ENCODE data around the gene SORL1. TPM values are rescaled to one million over a fixed set of nuclear protein-coding genes. Genes with fewer than 3 reads are reported as not detected.

SORL1 gene
- total RNA-seq, 1 experiment from 2014 or later = 68.3 TPM

- H3K9me3 ChIP-seq (ENCODE audit: control insufficient read depth, low read depth, low read length) = no peaks in the 10 kb centered on the region
- no peak overlapping the region for H3K14ac ChIP-seq (ENCODE audit: insufficient read depth, low read length)
- H3K23me2 ChIP-seq (ENCODE audit: insufficient read length, low read depth, low read length, poor library complexity, severe bottlenecking) = no peaks in the 10 kb centered on the region
- H3K56ac ChIP-seq (ENCODE audit: insufficient read length, low read depth, low read length) = no peak overlapping the region
- H3K4me1 Mint-ChIP-seq = no peaks in the 10 kb centered on the region; a peak in 1 of 4 replicates
- no peak for DNase-seq
- H4K91ac ChIP-seq (ENCODE audit: insufficient read length, low read depth, low read length) = no peak overlapping the region
- peak overlapping the region in 2 of 3 experiments; percentile 70 to 81; a peak in 1 of 7 replicates for H3K27ac Mint-ChIP-seq
- no peak overlapping the region for H4K5ac ChIP-seq (ENCODE audit: insufficient read length, low read depth, low read length)
- no peak overlapping the region for H3K27ac ChIP-seq (ENCODE audit: insufficient read length, low read depth, low read length)
- no peak overlapping the region for H2AK5ac ChIP-seq (ENCODE audit: insufficient read length, low read length)
- no peak overlapping the region for H2BK12ac ChIP-seq (ENCODE audit: insufficient read length, low read depth, low read length)
- no peak overlapping the region for H3T11ph ChIP-seq (ENCODE audit: low read length)
- H2BK120ac ChIP-seq (ENCODE audit: low read depth, low read length, poor library complexity, severe bottlenecking) = no peak overlapping the region
- no peak overlapping the region for H3K4me2 ChIP-seq (ENCODE audit: insufficient read depth, insufficient read length, low read length)
- H3K79me1 ChIP-seq (ENCODE audit: insufficient read depth, low read depth, low read length, poor library complexity, severe bottlenecking) = no peaks in the 10 kb centered on the region
- no peak overlapping the region for H2BK15ac ChIP-seq (ENCODE audit: low read depth, low read length)
- H3K36me3 Mint-ChIP-seq (ENCODE audit: insufficient read depth in 1 of 3, low read depth in 3 of 3) = peaks cover 40 to 65% (median 61%) of the 10 kb centered on the region in 3 experiments
- H3K27me3 ChIP-seq (ENCODE audit: insufficient read depth, low read length) = no peaks in the 10 kb centered on the region
- no peaks in the 10 kb centered on the region for H3K4me1 ChIP-seq (ENCODE audit: insufficient read depth, low read length)
- no peak overlapping the region for H3K9ac ChIP-seq (ENCODE audit: extremely low read depth, insufficient read length, low read length)
- H3K9me3 Mint-ChIP-seq = peaks cover 3 to 11% of the 10 kb centered on the region in 2 experiments; a peak in 2 of 5 replicates
- H4K8ac ChIP-seq (replicated peaks; ENCODE audit: insufficient read length, low read depth, low read length) = no peak overlapping the region
- no peak overlapping the region for H3K4ac ChIP-seq (ENCODE audit: low read depth, low read length)
- no peak overlapping the region for H3K4me3 Mint-ChIP-seq
- H2AFZ ChIP-seq (ENCODE audit: low read length) = no peak overlapping the region
- H4K20me1 ChIP-seq (ENCODE audit: control insufficient read depth, insufficient read depth, insufficient read length) = no peaks in the 10 kb centered on the region
- H2BK20ac ChIP-seq (ENCODE audit: low read depth, low read length, poor library complexity, severe bottlenecking) = no peak overlapping the region
- 0 out of 2 replicates have a peak, but pooled peaks cover 2% of the 10 kb centered on the region for H3K79me2 ChIP-seq (ENCODE audit: insufficient read depth, low read length)
- H3K18ac ChIP-seq (ENCODE audit: insufficient read length, low read depth, low read length) = no peak overlapping the region
- no CpG with 5 or more reads among the region's 13 CpGs for whole genome bisulfite sequencing (ENCODE audit: extremely low coverage, insufficient read length, low lambda C conversion rate)
- H3K23ac ChIP-seq (ENCODE audit: insufficient read length, low read depth, low read length) = no peak overlapping the region
- no peak for TF ChIP-seq CTCF (conservative IDR thresholded peaks at IDR 0.05)
- H2BK5ac ChIP-seq (ENCODE audit: insufficient read length, low read length) = no peak overlapping the region
- no peaks in the 10 kb centered on the region for H3K27me3 Mint-ChIP-seq (ENCODE audit: low read depth)
Observed at GRCh38 chr11:121523581-121524232, 71.6 kb downstream of the SORL1 start.

All from H9 (cell line).